Tongue (tissue), 2 donors: ENCODE results near the gene LITAF. TPM values are rescaled to one million over a fixed set of nuclear protein-coding genes. Genes with fewer than 3 reads are reported as not detected.
"Not testable (repeated sequence)": the region's sequence is repeated elsewhere in the genome, so short reads cannot be mapped to it uniquely, and the experiment has no call there.

Experiments
- DNase-seq: peaks from one replicate; pipeline ENCODE4 v3.0.0-alpha.2; 2015
- total RNA-seq: library from RNA; depleted of rRNA; stranded (reverse); fragments of >200 nt; gene quantifications from one replicate; pipeline ENCODE4 v1.2.3, GENCODE V29; 2014

LITAF gene
- total RNA-seq, 1 donor from 2014 or later, result 38.9 TPM

- peak; percentile 77 for DNase-seq
Measured at GRCh38 chr16:11597235-11598095, 10.7 kb upstream of the LITAF start.

- DNase-seq, result no peak
Measured at GRCh38 chr16:11596572-11597226, 10.0 kb upstream of the LITAF start.

DNA sequence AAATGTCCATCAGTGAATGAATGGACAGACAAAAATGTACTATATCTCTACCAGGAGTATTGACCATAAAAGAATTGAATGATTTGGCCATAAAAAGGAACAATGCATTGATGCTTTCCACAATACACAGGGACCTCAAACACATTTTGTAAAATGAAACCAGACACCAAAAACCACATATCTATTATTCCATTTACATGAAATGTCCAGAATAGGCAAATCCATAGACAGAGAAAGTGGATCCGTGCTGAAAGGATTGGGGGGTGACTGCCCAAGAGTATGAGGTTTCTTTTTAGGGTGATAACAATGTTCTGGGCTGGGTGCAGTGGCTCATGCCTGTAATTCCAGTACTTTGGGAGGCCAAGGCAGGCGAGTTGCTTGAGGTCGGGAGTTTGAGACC, 6.9 kb upstream of the LITAF start:
- no peak for DNase-seq

- DNase-seq, result not testable (repeated sequence)
Measured at GRCh38 chr16:11593076-11593475, 6.4 kb upstream of the LITAF start.

- DNase-seq, result not testable (repeated sequence)
Measured at GRCh38 chr16:11591630-11592029, 4.9 kb upstream of the LITAF start.

DNA sequence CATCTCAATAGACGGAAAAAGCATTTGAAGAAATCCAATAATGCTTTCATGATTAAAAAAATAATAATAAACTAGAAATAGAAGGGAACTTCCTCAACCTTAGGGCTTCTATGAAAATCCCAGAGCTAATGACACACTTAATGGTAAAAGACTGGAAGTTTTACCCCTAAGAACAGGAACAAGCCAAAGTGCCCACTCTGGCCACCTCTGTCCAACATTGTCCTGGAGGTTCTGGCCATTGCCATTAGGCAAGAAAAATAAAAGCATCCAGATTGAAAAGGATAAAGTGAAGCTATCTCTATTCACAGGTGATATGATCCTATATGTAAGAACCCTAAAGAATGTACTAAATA, 2.5 kb upstream of the LITAF start:
- DNase-seq, result no peak

DNA sequence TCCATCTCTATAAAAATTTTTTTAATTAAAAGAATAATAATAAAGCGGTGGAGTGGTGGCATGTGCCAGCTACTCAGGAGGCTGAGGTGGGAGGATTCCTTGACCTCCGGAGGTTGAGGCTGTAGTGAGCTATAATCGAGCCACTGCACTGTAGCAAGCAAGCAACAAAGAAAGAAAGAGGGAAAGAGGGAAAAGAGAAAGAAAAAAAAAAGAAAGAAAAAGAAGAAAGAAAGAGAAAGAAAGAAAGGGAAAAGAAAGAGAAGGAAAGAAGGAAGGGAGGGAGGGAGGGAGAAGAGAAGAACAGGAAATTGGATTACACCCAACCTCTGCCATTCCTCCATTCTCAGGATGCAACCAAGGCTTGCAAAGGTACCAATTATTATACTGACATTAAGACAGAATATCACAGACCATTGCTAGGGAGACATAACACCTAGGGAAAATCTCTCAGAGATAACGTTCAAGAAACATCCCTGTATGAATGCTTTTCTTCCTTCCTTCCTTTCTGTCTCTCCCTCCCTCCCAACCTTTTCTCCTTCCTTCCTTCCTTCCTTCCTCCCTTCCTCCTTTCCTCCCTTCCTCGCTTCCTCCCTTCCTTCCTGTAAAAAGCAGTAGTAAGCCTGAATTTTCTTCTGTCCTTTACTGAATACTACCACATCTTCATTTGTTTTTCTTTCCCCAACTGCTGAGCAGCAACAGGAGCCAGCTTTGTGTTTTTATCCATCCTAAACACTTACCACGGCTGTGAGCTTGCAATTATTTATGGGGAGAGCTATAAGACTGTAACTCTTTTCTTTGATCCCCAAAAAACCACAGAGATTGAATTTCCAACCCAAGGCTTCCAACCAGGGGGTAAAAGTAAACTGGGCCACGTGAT, 1.8 kb upstream of the LITAF start:
- no peak for DNase-seq

- no peak for DNase-seq
Measured at GRCh38 chr16:11587643-11588247, 1.0 kb upstream of the LITAF start.

DNA sequence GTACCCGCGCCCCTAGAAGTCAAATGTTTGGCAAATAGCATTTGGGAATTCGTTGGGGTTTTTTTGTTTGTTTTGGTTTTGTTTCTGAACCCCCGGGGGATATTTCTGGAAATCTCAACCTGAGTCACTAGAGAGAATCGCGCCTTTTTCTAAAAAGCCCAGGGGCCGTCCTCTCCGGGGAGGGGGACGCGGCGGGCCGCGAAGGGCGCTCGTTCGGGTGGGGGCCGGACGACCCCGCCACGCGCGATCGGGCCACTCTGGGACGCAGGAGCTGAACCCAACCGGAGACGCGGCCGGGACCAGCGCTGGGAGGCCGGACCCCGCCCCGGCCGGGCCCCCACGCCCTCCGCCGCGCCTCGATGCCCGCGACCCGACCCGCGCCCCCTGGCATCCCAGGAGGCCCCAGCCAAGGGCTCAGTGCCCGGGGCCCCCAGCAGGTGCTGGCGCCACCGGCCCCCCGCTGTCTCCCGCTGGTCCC, 302 bp downstream of the LITAF start:
- DNase-seq, result no peak

GRCh38 chr16:11585460-11586377, 1.0 kb downstream of the LITAF start:
- no peak for DNase-seq

DNA sequence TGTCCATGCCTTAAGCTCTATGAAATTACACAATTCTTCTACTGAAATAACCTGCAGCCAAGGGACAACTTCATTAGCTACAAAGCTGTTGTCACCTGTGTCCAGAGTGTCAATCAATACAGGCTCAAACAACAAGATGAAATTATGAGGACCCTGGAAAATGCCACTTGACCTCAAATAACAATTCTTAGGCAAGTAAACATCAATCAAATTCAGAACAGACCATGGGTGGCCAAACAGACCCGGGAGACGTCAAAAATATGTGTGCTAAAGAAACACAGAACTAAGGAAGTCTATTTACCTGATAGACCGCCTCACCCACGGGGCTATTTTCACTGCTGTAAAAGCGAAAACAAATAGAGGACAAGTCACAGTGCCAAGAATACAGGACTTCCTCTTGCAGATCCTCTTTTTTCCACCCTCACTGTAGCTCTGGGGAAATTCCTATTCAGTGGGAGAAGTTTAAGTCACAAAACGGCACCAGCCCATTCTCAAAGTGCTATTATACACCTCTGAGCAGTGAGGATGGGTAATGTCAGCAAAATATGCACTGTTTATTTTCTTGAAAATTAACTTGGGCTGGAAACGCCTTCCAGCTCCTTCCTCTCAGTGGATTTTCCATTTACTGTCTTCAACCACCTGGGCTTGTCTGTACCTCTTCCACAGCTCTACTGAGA, 2.7 kb downstream of the LITAF start:
- DNase-seq, result no peak

GRCh38 chr16:11583166-11583565, 3.6 kb downstream of the LITAF start:
- no peak for DNase-seq

- DNase-seq, result no peak
Measured at GRCh38 chr16:11582157-11582814, 4.4 kb downstream of the LITAF start.

DNA sequence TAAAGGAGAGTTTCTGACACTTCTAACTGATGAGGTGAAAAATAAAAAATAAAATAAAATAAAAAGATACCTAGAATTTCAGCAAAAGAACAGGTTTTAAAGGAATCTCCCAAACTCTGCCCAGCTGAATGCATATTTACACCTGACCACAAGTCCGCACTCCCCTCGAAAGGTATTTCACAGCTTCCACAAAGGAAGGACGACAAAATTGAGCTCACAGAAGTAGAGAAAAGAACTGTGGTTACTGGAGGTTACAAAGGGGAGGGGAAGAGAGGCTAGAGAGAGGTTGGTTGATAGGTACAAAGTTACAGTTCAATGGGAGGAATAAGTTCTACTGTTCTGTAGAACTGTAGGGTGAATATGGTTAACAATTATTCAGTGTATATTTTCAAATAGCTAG, 5.0 kb downstream of the LITAF start:
- DNase-seq, result no peak

DNA sequence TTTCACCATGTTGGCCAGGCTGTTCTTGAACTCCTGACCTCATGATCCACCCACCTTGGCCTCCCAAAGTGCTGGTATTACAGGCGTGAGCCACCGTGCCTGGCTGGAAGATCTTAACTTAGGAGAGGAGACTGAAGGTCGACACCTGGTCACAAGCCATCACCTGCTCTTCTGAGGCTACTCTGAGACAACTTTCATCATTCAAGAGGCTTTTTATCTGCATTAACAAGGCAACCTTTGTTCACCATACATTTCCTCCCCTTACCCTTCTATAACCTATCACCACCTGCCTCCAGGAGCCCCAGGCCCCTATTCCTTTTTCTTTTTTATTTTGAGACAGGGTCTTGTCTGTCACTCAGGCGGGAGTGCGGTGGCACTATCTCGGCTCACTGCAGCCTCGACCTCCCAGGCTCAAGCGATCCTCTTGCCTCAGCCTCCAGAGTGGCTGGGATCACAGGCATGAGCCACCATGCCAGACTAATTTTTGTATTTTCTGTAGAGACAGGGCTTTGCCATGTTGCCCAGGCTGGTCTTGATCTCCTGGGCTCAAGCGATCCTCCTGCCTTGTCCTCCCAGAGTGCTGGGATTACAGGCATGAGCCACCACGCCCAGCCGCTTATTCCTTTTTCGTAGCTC, 6.2 kb downstream of the LITAF start:
- DNase-seq, result no peak

DNA sequence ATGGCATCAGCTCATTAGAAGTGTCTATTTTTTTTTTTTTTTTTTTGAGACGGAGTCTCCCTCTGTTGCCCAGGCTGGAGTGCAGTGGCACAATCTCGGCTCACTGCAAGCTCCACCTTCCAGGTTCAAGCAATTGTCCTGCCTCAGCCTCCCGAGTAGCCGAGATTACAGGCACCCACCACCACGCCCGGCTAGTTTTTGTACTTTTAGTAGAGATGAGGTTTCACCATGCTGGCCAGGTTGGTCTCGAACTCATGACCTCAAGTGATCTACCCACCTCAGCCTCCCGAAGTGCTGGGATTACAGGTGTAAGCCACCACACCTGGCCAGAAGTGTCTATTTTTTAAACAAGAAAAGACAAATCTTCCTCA, 9.4 kb downstream of the LITAF start:
- not testable (repeated sequence) for DNase-seq

DNA sequence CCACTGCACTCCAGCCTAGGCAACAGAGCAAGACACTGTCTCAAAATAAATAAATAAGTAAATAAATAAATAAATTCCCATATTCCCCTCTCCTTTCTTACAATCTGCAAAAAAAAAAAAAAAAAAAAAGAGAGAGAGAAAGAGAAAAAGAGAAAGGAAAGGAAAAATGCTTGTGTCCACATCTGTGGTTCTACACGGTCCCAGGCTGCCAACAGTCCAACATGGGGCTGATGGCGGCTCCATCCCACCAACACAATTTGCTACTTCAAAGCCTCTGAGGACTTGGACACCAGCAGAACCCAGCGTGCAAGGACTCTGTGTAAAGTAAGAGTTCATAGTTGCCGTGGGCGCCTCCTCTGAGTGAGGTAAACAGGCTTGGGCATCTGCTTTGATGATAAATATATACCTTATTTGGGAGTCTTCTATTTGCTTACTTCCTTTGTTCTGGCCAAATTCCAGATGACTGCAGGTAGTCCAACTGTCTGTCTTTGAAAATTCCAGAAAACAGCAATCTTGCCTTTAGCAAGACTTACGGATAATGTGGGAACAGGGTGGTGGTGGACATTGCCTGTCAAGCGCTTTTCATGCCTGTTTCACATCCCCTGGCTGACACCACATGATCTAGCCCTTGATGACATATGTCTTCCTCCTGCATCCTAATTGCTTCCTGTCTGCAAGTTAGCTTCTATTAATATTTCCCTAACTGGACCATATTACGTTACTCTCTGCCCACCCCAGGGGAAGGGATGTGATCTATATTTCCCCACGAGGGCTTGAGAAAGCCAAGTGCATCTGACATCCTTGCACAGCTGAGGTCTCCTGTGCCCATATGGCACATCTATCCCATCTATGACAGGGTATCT, 10.1 kb downstream of the LITAF start:
- DNase-seq, result peak; percentile 70

- DNase-seq, result no peak
Measured at GRCh38 chr16:11575223-11575589, 11.5 kb downstream of the LITAF start.
